Measurements from ENCODE around the gene RUNX2. TPM values are rescaled to one million over a fixed set of nuclear protein-coding genes. Genes with fewer than 3 reads are reported as not detected.

Gene RUNX2
- total and polyA plus RNA-seq, 10 of the 15 experiments (the other 5 are each of a cell fraction or from before 2014, with no cell fraction given): 0.01 to 0.77 (median 0.15) TPM; not detected in 3

DNA sequence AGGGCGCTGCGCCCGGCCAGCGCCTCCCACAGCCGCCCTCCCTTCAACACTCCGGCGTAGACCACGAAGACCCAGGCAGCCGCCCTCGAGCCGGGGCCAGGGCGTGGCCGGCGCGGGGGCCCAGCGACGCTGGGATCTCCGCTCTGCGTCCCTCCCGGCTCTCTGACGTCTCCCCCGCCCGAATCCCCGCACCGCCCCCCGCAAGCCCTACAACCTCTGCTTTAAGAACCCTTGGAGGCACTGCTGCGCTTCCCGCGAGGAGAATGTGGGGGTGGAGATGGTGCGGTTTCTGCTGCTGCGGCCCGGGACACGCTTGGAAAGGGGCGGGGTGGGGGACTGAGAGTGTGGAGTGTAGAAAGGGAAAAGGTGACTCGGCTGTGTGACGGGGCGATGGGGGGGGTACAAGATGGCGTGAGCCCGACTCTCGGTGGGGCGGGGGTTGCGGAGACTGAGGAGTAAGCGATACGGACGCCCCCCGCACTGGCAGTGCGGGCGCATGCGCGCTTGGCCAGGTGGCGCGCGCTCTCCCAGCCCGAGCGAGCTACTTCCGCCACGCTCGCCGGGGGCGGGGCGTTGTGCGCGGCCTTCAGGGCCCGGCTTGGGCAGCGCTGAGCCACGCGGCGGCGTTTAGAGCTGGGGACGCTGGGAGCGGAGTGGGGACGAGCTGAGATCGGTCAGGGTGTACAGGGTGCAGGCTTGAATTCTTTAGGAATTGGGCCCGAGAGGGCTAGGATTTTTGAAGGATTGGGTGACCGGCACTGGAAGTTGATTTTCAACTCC is 49.6 kb downstream of the RUNX2 start, which contains the start of gene SUPT3H (continued):
- TF ChIP-seq BHLHE40 (IDR thresholded peaks at IDR 0.05; ENCODE audit: borderline replicate concordance in 1 of 2, low read depth in 2 of 2, low read length in 1 of 2) (peak; percentile 38 to 50; a peak in 1 of 4 replicates), ZNF207 (IDR thresholded peaks at IDR 0.05; ENCODE audit: borderline replicate concordance) (no peak), POLR2AphosphoS5 (IDR thresholded peaks at IDR 0.05; ENCODE audit: low read length) (peak; percentile 84), TCF12 (IDR thresholded peaks at IDR 0.05; ENCODE audit: low read depth, low read length) (peak; percentile 59; the same call in 1 of the 2 replicates), TAF1 (IDR thresholded peaks at IDR 0.05; ENCODE audit: borderline replicate concordance, low read depth, low read length) (peak; percentile 56; the same call in 1 of the 2 replicates), RUNX3 (IDR thresholded peaks at IDR 0.05; ENCODE audit: low read length) (peak; percentile 15; the same call in 1 of the 2 replicates), NRF1 (conservative IDR thresholded peaks at IDR 0.05; ENCODE audit: low read depth, low read length) (peak; percentile 66), ZNF274 (IDR thresholded peaks at IDR 0.05; ENCODE audit: insufficient read depth, insufficient read length) (no peak), RAD21 (IDR thresholded peaks at IDR 0.05; ENCODE audit: insufficient read depth, low read depth, low read length) (no peak), POU2F2 (IDR thresholded peaks at IDR 0.05; ENCODE audit: borderline replicate concordance, low read depth, low read length) (peak; percentile 66; the same call in 1 of the 3 replicates), SMAD5 (IDR thresholded peaks at IDR 0.05; ENCODE audit: low read depth) (peak; percentile 64; the same call in 1 of the 2 replicates), GABPA (IDR thresholded peaks at IDR 0.05; ENCODE audit: low read depth) (no peak), NR2C2 (IDR thresholded peaks at IDR 0.05; ENCODE audit: borderline replicate concordance, control insufficient read depth, insufficient read length, low read depth) (no peak), ZZZ3 (IDR thresholded peaks at IDR 0.05; ENCODE audit: control insufficient read depth, insufficient read length, low read depth) (no peak), RELA (IDR thresholded peaks at IDR 0.05; ENCODE audit: borderline replicate concordance, partially characterized antibody) (no peak), CBX3 (IDR thresholded peaks at IDR 0.05; ENCODE audit: borderline replicate concordance, low read depth) (no peak)
- TF ChIP-seq, protein P1, sequence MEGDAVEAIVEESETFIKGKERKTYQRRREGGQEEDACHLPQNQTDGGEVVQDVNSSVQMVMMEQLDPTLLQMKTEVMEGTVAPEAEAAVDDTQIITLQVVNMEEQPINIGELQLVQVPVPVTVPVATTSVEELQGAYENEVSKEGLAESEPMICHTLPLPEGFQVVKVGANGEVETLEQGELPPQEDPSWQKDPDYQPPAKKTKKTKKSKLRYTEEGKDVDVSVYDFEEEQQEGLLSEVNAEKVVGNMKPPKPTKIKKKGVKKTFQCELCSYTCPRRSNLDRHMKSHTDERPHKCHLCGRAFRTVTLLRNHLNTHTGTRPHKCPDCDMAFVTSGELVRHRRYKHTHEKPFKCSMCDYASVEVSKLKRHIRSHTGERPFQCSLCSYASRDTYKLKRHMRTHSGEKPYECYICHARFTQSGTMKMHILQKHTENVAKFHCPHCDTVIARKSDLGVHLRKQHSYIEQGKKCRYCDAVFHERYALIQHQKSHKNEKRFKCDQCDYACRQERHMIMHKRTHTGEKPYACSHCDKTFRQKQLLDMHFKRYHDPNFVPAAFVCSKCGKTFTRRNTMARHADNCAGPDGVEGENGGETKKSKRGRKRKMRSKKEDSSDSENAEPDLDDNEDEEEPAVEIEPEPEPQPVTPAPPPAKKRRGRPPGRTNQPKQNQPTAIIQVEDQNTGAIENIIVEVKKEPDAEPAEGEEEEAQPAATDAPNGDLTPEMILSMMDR (IDR thresholded peaks at IDR 0.05 in 2 of 3, conservative IDR thresholded peaks at IDR 0.05 in 1 of 3; ENCODE audit: control insufficient read depth in 2 of 3, extremely low read depth in 1 of 3, insufficient read depth in 1 of 3, low read depth in 3 of 3, low read length in 3 of 3): peak in 1 of 3 experiments; percentile 27; a peak in 1 of 6 replicates
- TF ChIP-seq, protein P2, sequence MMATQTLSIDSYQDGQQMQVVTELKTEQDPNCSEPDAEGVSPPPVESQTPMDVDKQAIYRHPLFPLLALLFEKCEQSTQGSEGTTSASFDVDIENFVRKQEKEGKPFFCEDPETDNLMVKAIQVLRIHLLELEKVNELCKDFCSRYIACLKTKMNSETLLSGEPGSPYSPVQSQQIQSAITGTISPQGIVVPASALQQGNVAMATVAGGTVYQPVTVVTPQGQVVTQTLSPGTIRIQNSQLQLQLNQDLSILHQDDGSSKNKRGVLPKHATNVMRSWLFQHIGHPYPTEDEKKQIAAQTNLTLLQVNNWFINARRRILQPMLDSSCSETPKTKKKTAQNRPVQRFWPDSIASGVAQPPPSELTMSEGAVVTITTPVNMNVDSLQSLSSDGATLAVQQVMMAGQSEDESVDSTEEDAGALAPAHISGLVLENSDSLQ (IDR thresholded peaks at IDR 0.05): no peak
- TF ChIP-seq, protein P3, sequence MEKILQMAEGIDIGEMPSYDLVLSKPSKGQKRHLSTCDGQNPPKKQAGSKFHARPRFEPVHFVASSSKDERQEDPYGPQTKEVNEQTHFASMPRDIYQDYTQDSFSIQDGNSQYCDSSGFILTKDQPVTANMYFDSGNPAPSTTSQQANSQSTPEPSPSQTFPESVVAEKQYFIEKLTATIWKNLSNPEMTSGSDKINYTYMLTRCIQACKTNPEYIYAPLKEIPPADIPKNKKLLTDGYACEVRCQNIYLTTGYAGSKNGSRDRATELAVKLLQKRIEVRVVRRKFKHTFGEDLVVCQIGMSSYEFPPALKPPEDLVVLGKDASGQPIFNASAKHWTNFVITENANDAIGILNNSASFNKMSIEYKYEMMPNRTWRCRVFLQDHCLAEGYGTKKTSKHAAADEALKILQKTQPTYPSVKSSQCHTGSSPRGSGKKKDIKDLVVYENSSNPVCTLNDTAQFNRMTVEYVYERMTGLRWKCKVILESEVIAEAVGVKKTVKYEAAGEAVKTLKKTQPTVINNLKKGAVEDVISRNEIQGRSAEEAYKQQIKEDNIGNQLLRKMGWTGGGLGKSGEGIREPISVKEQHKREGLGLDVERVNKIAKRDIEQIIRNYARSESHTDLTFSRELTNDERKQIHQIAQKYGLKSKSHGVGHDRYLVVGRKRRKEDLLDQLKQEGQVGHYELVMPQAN (conservative IDR thresholded peaks at IDR 0.05): no peak
- TF ChIP-seq, protein P4, sequence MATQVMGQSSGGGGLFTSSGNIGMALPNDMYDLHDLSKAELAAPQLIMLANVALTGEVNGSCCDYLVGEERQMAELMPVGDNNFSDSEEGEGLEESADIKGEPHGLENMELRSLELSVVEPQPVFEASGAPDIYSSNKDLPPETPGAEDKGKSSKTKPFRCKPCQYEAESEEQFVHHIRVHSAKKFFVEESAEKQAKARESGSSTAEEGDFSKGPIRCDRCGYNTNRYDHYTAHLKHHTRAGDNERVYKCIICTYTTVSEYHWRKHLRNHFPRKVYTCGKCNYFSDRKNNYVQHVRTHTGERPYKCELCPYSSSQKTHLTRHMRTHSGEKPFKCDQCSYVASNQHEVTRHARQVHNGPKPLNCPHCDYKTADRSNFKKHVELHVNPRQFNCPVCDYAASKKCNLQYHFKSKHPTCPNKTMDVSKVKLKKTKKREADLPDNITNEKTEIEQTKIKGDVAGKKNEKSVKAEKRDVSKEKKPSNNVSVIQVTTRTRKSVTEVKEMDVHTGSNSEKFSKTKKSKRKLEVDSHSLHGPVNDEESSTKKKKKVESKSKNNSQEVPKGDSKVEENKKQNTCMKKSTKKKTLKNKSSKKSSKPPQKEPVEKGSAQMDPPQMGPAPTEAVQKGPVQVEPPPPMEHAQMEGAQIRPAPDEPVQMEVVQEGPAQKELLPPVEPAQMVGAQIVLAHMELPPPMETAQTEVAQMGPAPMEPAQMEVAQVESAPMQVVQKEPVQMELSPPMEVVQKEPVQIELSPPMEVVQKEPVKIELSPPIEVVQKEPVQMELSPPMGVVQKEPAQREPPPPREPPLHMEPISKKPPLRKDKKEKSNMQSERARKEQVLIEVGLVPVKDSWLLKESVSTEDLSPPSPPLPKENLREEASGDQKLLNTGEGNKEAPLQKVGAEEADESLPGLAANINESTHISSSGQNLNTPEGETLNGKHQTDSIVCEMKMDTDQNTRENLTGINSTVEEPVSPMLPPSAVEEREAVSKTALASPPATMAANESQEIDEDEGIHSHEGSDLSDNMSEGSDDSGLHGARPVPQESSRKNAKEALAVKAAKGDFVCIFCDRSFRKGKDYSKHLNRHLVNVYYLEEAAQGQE (IDR thresholded peaks at IDR 0.05; ENCODE audit: low read depth, low read length): no peak
